ENCODE results near the gene APLF.

GRCh38 chr2:68476454-68476853 is 9.1 kb downstream of the APLF start:
- no peak for TF ChIP-seq POLR2AphosphoS5 (IDR thresholded peaks at IDR 0.05; ENCODE audit: low read depth)
- TF ChIP-seq REST (IDR thresholded peaks at IDR 0.05; ENCODE audit: unreplicated experiment) = no peak
- TF ChIP-seq CTCF (conservative IDR thresholded peaks at IDR 0.05; ENCODE audit: low read depth in 2 of 2) = no peak
- TF ChIP-seq EZH2phosphoT487 (IDR thresholded peaks at IDR 0.05; ENCODE audit: unreplicated experiment) = no peak
- TF ChIP-seq EZH2 (IDR thresholded peaks at IDR 0.05; ENCODE audit: low read depth, unreplicated experiment) = no peak
- TF ChIP-seq JUNB (IDR thresholded peaks at IDR 0.05; ENCODE audit: unreplicated experiment) = no peak
